ENCODE results near the gene SMARCD3.

Gene SMARCD3

DNA sequence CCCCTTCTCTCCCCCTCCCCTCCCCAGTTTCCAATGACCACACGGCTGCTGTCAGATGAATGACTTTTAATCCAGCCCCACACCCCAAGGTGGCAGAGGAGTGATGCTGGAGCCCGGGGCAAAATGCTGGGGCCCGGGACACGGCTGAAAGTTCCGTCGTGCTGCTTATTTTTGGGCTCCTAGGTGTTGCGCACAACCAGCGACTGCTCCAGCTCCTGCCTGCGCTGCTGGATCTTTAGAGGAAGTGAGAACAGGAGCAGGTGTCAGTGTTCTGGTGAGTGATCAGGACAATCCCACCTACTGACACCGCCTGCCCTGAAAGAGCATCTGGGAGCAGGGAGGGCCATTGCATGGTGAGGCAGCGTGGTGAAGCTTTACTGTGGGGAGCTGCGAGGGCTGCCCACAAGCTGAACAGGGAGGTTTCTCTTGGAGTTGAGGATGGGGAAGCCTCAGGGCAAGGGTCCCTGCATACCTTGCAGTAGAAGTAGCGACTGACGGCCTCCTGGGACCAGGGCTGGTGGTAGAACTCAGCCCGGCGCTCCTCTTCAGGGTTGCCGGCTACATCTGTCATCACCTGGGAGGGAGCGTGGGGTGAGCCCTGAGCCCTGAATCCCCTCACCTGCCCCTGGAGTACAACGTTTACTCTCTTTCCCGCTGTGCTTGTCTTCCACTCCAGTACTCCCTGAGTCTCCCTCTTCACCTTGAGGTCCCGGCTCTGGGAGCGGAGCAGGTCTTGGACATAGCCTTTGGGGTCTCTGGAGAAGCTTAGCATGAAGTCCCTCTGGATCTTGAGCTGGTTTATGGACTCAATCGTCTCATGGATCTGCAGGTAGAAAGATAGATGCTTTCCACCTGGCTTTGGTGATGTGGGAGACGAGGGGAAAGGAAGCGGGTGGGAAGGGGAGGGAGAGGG, 9.3 kb downstream of the SMARCD3 start:
- ChIA-PET POLR2A (interaction anchor here (2.0 kb wide), 1 partner anchor 12 kb away, joined by 10 read pairs; the partner anchor contains the start of gene ABCF2), CTCF (interaction anchor here (0.5 kb wide), 1 partner anchor 68 kb away, joined by 3 read pairs; no protein-coding TSS in a partner anchor)
- no peak for TF ChIP-seq HDGF (IDR thresholded peaks at IDR 0.05; ENCODE audit: borderline replicate concordance)
- TF ChIP-seq NFRKB (IDR thresholded peaks at IDR 0.05): no peak
- no peak for TF ChIP-seq TARDBP (IDR thresholded peaks at IDR 0.05)
- TF ChIP-seq FOXK2 (IDR thresholded peaks at IDR 0.05): no peak
- TF ChIP-seq CTBP1 (IDR thresholded peaks at IDR 0.05; ENCODE audit: borderline replicate concordance): no peak
- TF ChIP-seq SUZ12 (IDR thresholded peaks at IDR 0.05): no peak
- no peak for TF ChIP-seq ZNF384 (IDR thresholded peaks at IDR 0.05)
- TF ChIP-seq ARNT (IDR thresholded peaks at IDR 0.05): no peak
- TF ChIP-seq SP1 (IDR thresholded peaks at IDR 0.05): no peak
- no peak for TF ChIP-seq FOXM1 (IDR thresholded peaks at IDR 0.05; ENCODE audit: borderline replicate concordance)
- no peak for TF ChIP-seq L3MBTL2 (conservative IDR thresholded peaks at IDR 0.05)
- no peak for TF ChIP-seq PKNOX1 (IDR thresholded peaks at IDR 0.05)
- no peak for DNase-seq (ENCODE audit: extremely low spot score)

- ChIA-PET CTCF (no interaction called here), POLR2A (interaction anchor here (2.0 kb wide), 1 partner anchor 9 kb away, joined by 6 read pairs; no protein-coding TSS in a partner anchor)
- DNase-seq (ENCODE audit: extremely low spot score): no peak
- TF ChIP-seq L3MBTL2 (conservative IDR thresholded peaks at IDR 0.05) (no peak), ARNT (IDR thresholded peaks at IDR 0.05) (no peak), CTBP1 (IDR thresholded peaks at IDR 0.05; ENCODE audit: borderline replicate concordance) (no peak), PKNOX1 (IDR thresholded peaks at IDR 0.05) (no peak), SUZ12 (IDR thresholded peaks at IDR 0.05) (no peak), LEF1 (IDR thresholded peaks at IDR 0.05; ENCODE audit: borderline replicate concordance) (no peak), ZNF384 (IDR thresholded peaks at IDR 0.05) (no peak), BHLHE40 (IDR thresholded peaks at IDR 0.05; ENCODE audit: borderline replicate concordance) (no peak), NFRKB (IDR thresholded peaks at IDR 0.05) (no peak), SP1 (IDR thresholded peaks at IDR 0.05) (no peak), HDGF (IDR thresholded peaks at IDR 0.05; ENCODE audit: borderline replicate concordance) (no peak), ELF4 (IDR thresholded peaks at IDR 0.05) (no peak), FOXA1 (IDR thresholded peaks at IDR 0.05) (no peak)
Observed at GRCh38 chr7:151238190-151238810, 10.2 kb downstream of the SMARCD3 start.

DNA sequence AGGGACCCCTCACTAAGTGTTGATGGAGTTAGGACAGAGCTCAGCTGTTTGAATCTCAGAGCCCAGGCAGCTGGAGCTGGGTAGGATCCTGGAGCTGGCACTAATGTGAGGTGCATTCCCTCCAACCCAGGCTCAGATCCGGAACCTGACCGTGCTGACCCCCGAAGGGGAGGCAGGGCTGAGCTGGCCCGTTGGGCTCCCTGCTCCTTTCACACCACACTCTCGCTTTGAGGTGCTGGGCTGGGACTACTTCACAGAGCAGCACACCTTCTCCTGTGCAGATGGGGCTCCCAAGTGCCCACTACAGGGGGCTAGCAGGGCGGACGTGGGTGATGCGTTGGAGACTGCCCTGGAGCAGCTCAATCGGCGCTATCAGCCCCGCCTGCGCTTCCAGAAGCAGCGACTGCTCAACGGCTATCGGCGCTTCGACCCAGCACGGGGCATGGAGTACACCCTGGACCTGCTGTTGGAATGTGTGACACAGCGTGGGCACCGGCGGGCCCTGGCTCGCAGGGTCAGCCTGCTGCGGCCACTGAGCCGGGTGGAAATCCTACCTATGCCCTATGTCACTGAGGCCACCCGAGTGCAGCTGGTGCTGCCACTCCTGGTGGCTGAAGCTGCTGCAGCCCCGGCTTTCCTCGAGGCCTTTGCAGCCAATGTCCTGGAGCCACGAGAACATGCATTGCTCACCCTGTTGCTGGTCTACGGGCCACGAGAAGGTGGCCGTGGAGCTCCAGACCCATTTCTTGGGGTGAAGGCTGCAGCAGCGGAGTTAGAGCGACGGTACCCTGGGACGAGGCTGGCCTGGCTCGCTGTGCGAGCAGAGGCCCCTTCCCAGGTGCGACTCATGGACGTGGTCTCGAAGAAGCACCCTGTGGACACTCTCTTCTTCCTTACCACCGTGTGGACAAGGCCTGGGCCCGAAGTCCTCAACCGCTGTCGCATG, 11.0 kb downstream of the SMARCD3 start:
- ChIA-PET CTCF (interaction anchor here (0.6 to 1.9 kb wide), 2 partner anchors 9 to 66 kb away, joined by 5 to 12 read pairs; no protein-coding TSS in a partner anchor), POLR2A (interaction anchor here (1.0 to 2.6 kb wide), 4 partner anchors 10 to 14 kb away, joined by 3 to 36 read pairs (median 5); partner anchors contain the start of gene ABCF2)
- no peak for TF ChIP-seq CTBP1 (IDR thresholded peaks at IDR 0.05; ENCODE audit: borderline replicate concordance)
- no peak for TF ChIP-seq NFRKB (IDR thresholded peaks at IDR 0.05)
- TF ChIP-seq FOXA1 (IDR thresholded peaks at IDR 0.05): no peak
- TF ChIP-seq SP1 (IDR thresholded peaks at IDR 0.05): no peak
- no peak for TF ChIP-seq ELF4 (IDR thresholded peaks at IDR 0.05)
- TF ChIP-seq ARNT (IDR thresholded peaks at IDR 0.05): no peak
- no peak for TF ChIP-seq TARDBP (IDR thresholded peaks at IDR 0.05)
- no peak for TF ChIP-seq SUZ12 (IDR thresholded peaks at IDR 0.05)
- no peak for TF ChIP-seq BHLHE40 (IDR thresholded peaks at IDR 0.05; ENCODE audit: borderline replicate concordance)
- TF ChIP-seq LEF1 (IDR thresholded peaks at IDR 0.05; ENCODE audit: borderline replicate concordance): no peak
- no peak for TF ChIP-seq FOXK2 (IDR thresholded peaks at IDR 0.05)
- DNase-seq (ENCODE audit: extremely low spot score): no peak

- TF ChIP-seq L3MBTL2 (conservative IDR thresholded peaks at IDR 0.05): no peak
- TF ChIP-seq PKNOX1 (IDR thresholded peaks at IDR 0.05): no peak
- no peak for TF ChIP-seq LEF1 (IDR thresholded peaks at IDR 0.05; ENCODE audit: borderline replicate concordance)
- no peak for TF ChIP-seq SP1 (IDR thresholded peaks at IDR 0.05)
- no peak for TF ChIP-seq HDGF (IDR thresholded peaks at IDR 0.05; ENCODE audit: borderline replicate concordance)
- no peak for TF ChIP-seq BHLHE40 (IDR thresholded peaks at IDR 0.05; ENCODE audit: borderline replicate concordance)
- TF ChIP-seq FOXK2 (IDR thresholded peaks at IDR 0.05): no peak
- no peak for TF ChIP-seq NFRKB (IDR thresholded peaks at IDR 0.05)
- no peak for TF ChIP-seq SUZ12 (IDR thresholded peaks at IDR 0.05)
- no peak for TF ChIP-seq CTBP1 (IDR thresholded peaks at IDR 0.05; ENCODE audit: borderline replicate concordance)
- TF ChIP-seq TARDBP (IDR thresholded peaks at IDR 0.05): no peak
- no peak for TF ChIP-seq ZNF384 (IDR thresholded peaks at IDR 0.05)
- no peak for TF ChIP-seq ELF4 (IDR thresholded peaks at IDR 0.05)
- TF ChIP-seq FOXA1 (IDR thresholded peaks at IDR 0.05): no peak
- no peak for TF ChIP-seq FOXM1 (IDR thresholded peaks at IDR 0.05; ENCODE audit: borderline replicate concordance)
- no peak for TF ChIP-seq ARNT (IDR thresholded peaks at IDR 0.05)
- POLR2A ChIA-PET: interaction anchor here (0.8 to 2.6 kb wide), 6 partner anchors 8 to 15 kb away, joined by 3 to 36 read pairs (median 4); partner anchors contain the start of gene ABCF2
- DNase-seq (ENCODE audit: extremely low spot score): no peak
- CTCF ChIA-PET: interaction anchor here (0.6 to 4.8 kb wide), 3 partner anchors 8 to 23 kb away, joined by 3 to 31 read pairs (median 12); no protein-coding TSS in a partner anchor
Observed at GRCh38 chr7:151236406-151236805, 12.1 kb downstream of the SMARCD3 start.

All from HEK293T (cell line).